ENCODE measurements around the gene FANCI. TPM values are rescaled to one million over a fixed set of nuclear protein-coding genes. Genes with fewer than 3 reads are reported as not detected.

The FANCI gene
- total RNA-seq, 4 donors from 2014 or later, result 1.0 to 40.4 (median 3.5) TPM

DNA sequence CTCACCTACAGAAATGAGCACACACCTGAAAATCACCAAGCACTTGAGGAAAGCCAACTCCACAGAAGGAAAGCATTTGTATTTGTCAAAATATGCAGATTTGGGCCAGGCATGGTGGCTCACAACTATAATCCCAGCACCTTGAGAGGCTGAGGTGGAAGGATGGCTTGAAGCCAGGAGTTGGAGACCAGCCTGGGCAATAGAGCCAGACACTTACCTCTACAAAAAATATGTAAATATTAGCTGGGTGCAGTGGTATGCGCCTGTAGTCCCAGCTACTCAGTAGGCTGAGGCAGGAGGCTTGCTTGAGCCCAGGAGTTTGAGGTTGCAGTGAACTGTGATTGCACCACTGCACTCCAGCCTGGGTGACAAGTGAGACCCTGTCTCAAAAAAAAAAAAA, 34.7 kb upstream of the FANCI start:
- intact Hi-C loops (cut with DNase I; ENCODE audit: low total_unique reads), result no loop called here
- H3K9me3 ChIP-seq, result no peaks in the 10 kb centered on the region
- H3K4me1 ChIP-seq, result no peaks in the 10 kb centered on the region
- H3K4me3 ChIP-seq, result no peak overlapping the region
- TF ChIP-seq POLR2A (IDR thresholded peaks at IDR 0.05), result no peak
- TF ChIP-seq, protein P1, sequence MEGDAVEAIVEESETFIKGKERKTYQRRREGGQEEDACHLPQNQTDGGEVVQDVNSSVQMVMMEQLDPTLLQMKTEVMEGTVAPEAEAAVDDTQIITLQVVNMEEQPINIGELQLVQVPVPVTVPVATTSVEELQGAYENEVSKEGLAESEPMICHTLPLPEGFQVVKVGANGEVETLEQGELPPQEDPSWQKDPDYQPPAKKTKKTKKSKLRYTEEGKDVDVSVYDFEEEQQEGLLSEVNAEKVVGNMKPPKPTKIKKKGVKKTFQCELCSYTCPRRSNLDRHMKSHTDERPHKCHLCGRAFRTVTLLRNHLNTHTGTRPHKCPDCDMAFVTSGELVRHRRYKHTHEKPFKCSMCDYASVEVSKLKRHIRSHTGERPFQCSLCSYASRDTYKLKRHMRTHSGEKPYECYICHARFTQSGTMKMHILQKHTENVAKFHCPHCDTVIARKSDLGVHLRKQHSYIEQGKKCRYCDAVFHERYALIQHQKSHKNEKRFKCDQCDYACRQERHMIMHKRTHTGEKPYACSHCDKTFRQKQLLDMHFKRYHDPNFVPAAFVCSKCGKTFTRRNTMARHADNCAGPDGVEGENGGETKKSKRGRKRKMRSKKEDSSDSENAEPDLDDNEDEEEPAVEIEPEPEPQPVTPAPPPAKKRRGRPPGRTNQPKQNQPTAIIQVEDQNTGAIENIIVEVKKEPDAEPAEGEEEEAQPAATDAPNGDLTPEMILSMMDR (IDR thresholded peaks at IDR 0.05), result no peak
- no peak for DNase-seq
- no peaks in the 10 kb centered on the region for H3K36me3 ChIP-seq
- no peak overlapping the region for H3K27ac ChIP-seq
- no peaks in the 10 kb centered on the region for H3K27me3 ChIP-seq

DNA sequence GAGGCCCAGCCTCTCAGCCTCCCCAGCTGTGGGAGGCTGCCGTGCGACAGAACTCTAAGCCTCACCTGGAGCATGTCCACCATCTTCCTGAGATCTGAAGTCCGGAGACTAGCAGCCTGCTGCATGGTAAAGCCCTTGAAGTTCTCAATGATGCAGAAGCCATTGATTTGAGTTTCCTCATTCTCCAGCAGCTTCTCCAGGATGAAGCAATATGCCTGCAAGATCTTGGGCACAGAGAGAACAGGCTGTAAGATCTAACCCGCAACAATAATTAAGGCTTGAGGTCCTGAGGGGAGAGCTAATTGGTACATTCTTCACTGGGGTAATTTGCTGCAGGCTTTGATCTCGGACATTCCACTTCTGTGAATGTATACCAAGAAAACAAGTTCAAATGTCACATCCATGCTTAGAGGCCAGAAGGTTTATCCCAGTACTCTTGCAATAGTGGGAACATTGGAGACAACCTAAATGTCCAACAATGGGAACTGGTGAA, 32.1 kb upstream of the FANCI start:
- no peak for DNase-seq
- Histone ChIP-seq H3K9me3 (no peaks in the 10 kb centered on the region), H3K36me3 (no peaks in the 10 kb centered on the region), H3K4me1 (no peaks in the 10 kb centered on the region), H3K27me3 (no peaks in the 10 kb centered on the region), H3K27ac (no peak overlapping the region), H3K4me3 (no peak overlapping the region)
- intact Hi-C loops (cut with DNase I; ENCODE audit: low total_unique reads), result no loop called here
- TF ChIP-seq, protein P1 (IDR thresholded peaks at IDR 0.05), result no peak
- TF ChIP-seq POLR2A (IDR thresholded peaks at IDR 0.05), result no peak

DNA sequence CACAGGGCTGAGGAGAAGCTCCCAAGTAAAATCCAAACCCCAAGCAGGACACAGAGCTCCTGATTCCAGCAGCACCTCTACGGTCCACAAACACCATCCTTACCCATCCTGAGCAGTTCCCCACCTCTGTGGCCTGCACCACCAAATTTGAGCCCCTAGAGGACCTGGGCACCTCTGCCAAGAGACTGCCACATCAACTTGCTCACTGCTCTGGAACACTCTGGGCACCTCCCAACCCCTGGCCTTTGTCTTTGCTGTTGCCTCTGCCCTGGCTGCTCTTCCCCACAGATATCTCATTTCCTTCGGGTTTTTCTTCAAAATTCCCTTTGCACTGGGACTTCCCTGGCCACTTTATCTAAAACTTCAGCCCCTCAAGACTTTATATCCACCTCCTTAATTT, 28.2 kb upstream of the FANCI start:
- Histone ChIP-seq H3K4me3 (no peak overlapping the region), H3K27me3 (no peaks in the 10 kb centered on the region), H3K36me3 (no peaks in the 10 kb centered on the region), H3K9me3 (no peaks in the 10 kb centered on the region), H3K27ac (no peak overlapping the region), H3K4me1 (no peaks in the 10 kb centered on the region)
- TF ChIP-seq POLR2A (IDR thresholded peaks at IDR 0.05), result no peak
- TF ChIP-seq, protein P1 (IDR thresholded peaks at IDR 0.05), result no peak
- intact Hi-C loops (cut with DNase I; ENCODE audit: low total_unique reads), result no loop called here
- DNase-seq, result no peak

DNA sequence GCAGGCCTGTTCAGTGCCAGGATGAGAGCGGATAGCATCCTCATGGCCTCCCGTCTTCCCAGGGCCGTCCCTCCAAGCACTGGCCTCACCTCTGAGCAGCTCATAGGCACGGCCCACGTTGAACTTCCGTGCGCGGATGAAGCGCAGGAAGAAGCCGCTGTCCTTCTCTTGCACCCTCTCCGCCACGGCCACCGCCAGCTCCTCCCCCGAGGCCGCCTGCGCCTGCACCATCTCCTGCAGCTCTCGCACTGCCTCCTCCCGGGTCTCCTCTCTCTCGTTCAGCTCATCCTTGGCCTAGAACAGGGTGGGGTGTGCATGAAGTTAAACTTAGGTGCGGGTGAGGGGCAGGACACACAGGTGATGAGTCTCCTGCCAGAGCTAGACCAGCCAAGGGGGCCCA, 26.7 kb upstream of the FANCI start:
- no peaks in the 10 kb centered on the region for H3K27me3 ChIP-seq
- TF ChIP-seq, protein P1 (IDR thresholded peaks at IDR 0.05), result no peak
- TF ChIP-seq POLR2A (IDR thresholded peaks at IDR 0.05), result no peak
- H3K36me3 ChIP-seq, result no peaks in the 10 kb centered on the region
- no peaks in the 10 kb centered on the region for H3K4me1 ChIP-seq
- H3K27ac ChIP-seq, result no peak overlapping the region
- H3K9me3 ChIP-seq, result no peaks in the 10 kb centered on the region
- H3K4me3 ChIP-seq, result no peak overlapping the region
- DNase-seq, result no peak
- intact Hi-C loops (cut with DNase I; ENCODE audit: low total_unique reads), result no loop called here

DNA sequence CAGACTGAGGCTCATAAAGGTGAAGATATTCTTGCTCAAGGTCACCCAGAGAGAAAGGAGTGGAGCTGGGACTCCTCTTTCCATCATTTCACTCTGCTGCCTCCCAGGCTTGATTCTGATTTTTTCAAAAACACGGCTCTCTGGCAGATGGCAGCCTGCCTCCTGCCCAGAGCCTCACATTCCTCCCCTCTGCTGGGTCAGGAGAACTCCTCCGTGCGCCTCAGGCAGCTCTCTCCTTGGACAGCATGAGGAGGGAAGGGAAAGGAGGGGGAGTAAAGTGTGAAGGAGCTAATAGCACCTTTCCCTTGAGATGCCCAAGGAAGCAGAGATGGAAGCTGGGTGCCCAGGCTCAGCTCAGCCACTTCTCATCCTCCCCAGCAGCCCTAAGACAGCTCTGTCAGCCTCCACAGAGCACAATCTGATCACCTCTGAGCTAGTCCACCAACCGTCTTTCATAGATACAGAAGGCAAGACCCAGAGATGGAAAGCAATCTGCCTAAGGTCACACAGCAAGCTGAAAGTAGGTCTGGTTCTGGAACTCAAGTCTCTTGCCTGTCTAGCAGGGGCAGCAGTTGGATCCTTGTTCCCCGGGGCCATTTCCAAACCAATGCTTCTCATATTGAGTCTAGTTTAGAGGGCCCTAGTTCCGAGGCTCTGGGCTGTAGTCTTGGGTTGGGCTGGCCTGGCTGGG, 25.9 kb upstream of the FANCI start:
- TF ChIP-seq POLR2A (IDR thresholded peaks at IDR 0.05), result no peak
- TF ChIP-seq, protein P1 (IDR thresholded peaks at IDR 0.05), result no peak
- no peak for DNase-seq
- intact Hi-C loops (cut with DNase I; ENCODE audit: low total_unique reads), result no loop called here

More for the DNA sequence above, 25.9 kb upstream of the FANCI start:
- Histone ChIP-seq H3K27ac (no peak overlapping the region), H3K9me3 (no peaks in the 10 kb centered on the region), H3K27me3 (no peaks in the 10 kb centered on the region), H3K36me3 (no peaks in the 10 kb centered on the region), H3K4me3 (no peak overlapping the region), H3K4me1 (no peaks in the 10 kb centered on the region)

Measured in uterus (tissue), 4 donors.